ENCODE results near the gene CEMIP2. TPM values are rescaled to one million over a fixed set of nuclear protein-coding genes. Genes with fewer than 3 reads are reported as not detected.

The CEMIP2 gene
- total and polyA plus RNA-seq, 2 of the 13 experiments (the other 11 are each of a cell fraction or from before 2014, with no cell fraction given): 94.3 to 128 TPM

- TF ChIP-seq, protein P1, sequence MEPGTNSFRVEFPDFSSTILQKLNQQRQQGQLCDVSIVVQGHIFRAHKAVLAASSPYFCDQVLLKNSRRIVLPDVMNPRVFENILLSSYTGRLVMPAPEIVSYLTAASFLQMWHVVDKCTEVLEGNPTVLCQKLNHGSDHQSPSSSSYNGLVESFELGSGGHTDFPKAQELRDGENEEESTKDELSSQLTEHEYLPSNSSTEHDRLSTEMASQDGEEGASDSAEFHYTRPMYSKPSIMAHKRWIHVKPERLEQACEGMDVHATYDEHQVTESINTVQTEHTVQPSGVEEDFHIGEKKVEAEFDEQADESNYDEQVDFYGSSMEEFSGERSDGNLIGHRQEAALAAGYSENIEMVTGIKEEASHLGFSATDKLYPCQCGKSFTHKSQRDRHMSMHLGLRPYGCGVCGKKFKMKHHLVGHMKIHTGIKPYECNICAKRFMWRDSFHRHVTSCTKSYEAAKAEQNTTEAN (CRISPR knock-in tag; conservative IDR thresholded peaks at IDR 0.05): 0 out of 2 replicates have a peak, but pooled peaks have one; percentile 52
- TF ChIP-seq, protein P2, sequence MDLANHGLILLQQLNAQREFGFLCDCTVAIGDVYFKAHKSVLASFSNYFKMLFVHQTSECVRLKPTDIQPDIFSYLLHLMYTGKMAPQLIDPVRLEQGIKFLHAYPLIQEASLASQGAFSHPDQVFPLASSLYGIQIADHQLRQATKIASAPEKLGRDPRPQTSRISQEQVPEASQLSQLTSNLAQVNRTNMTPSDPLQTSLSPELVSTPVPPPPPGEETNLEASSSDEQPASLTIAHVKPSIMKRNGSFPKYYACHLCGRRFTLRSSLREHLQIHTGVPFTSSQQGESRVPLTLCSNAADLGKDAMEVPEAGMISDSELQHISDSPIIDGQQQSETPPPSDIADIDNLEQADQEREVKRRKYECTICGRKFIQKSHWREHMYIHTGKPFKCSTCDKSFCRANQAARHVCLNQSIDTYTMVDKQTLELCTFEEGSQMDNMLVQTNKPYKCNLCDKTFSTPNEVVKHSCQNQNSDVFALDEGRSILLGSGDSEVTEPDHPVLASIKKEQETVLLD (CRISPR knock-in tag; IDR thresholded peaks at IDR 0.05; ENCODE audit: low read depth): no peak
- no peak for TF ChIP-seq ZNF34 (CRISPR knock-in tag; IDR thresholded peaks at IDR 0.05; ENCODE audit: borderline replicate concordance)
- no peak for TF ChIP-seq NFE2L2 (IDR thresholded peaks at IDR 0.05; ENCODE audit: low read length)
- TF ChIP-seq, protein P3, sequence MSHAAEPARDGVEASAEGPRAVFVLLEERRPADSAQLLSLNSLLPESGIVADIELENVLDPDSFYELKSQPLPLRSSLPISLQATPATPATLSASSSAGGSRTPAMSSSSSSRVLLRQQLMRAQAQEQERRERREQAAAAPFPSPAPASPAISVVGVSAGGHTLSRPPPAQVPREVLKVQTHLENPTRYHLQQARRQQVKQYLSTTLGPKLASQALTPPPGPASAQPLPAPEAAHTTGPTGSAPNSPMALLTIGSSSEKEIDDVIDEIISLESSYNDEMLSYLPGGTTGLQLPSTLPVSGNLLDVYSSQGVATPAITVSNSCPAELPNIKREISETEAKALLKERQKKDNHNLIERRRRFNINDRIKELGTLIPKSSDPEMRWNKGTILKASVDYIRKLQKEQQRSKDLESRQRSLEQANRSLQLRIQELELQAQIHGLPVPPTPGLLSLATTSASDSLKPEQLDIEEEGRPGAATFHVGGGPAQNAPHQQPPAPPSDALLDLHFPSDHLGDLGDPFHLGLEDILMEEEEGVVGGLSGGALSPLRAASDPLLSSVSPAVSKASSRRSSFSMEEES (CRISPR knock-in tag; IDR thresholded peaks at IDR 0.05): no peak
- no peak for TF ChIP-seq ZNF296 (CRISPR knock-in tag; conservative IDR thresholded peaks at IDR 0.05)
- TF ChIP-seq MTF1 (CRISPR knock-in tag; IDR thresholded peaks at IDR 0.05): no peak
- TF ChIP-seq U2AF2 (IDR thresholded peaks at IDR 0.05; ENCODE audit: low read depth, low read length): no peak
- TF ChIP-seq POLR2AphosphoS5 (IDR thresholded peaks at IDR 0.05; ENCODE audit: low read depth, low read length): no peak
- TF ChIP-seq, protein P4, sequence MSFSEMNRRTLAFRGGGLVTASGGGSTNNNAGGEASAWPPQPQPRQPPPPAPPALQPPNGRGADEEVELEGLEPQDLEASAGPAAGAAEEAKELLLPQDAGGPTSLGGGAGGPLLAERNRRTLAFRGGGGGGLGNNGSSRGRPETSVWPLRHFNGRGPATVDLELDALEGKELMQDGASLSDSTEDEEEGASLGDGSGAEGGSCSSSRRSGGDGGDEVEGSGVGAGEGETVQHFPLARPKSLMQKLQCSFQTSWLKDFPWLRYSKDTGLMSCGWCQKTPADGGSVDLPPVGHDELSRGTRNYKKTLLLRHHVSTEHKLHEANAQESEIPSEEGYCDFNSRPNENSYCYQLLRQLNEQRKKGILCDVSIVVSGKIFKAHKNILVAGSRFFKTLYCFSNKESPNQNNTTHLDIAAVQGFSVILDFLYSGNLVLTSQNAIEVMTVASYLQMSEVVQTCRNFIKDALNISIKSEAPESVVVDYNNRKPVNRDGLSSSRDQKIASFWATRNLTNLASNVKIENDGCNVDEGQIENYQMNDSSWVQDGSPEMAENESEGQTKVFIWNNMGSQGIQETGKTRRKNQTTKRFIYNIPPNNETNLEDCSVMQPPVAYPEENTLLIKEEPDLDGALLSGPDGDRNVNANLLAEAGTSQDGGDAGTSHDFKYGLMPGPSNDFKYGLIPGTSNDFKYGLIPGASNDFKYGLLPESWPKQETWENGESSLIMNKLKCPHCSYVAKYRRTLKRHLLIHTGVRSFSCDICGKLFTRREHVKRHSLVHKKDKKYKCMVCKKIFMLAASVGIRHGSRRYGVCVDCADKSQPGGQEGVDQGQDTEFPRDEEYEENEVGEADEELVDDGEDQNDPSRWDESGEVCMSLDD (CRISPR knock-in tag; IDR thresholded peaks at IDR 0.05; ENCODE audit: borderline replicate concordance): no peak
- no peak for TF ChIP-seq ZBTB40 (IDR thresholded peaks at IDR 0.05)
- TF ChIP-seq ZBTB40 (CRISPR knock-in tag; IDR thresholded peaks at IDR 0.05): no peak
These were observed 87.9 kb downstream of the CEMIP2 start (continued) for GRCh38 chr9:71680189-71680980.
